Smooth muscle cell (in vitro differentiated cells): ENCODE measurements around the gene TEX53. TPM values are rescaled to one million over a fixed set of nuclear protein-coding genes. Genes with fewer than 3 reads are reported as not detected.

ENCODE experiments used
- DNase-seq: peaks from one replicate; lab custom pipeline; 2025; ENCODE audit not compliant: unreplicated experiment; lab: John Stamatoyannopoulos, UW
- H2AFZ ChIP-seq: fragments of 200-600 bp; sonication (generic); 2 replicates; pipeline ENCODE4 v1.6.0; 2016; ENCODE audit warnings: antibody characterized with exemption, low read depth, mild to moderate bottlenecking
- H3F3A ChIP-seq: fragments of 200-600 bp; sonication (generic); 2 replicates; pipeline ENCODE4 v1.6.0; 2017; ENCODE audit warnings: antibody characterized with exemption, low read depth
- H3K27ac ChIP-seq: fragments of 200-600 bp; sonication (generic); 2 replicates; pipeline ENCODE4 v1.5.1; 2016; ENCODE audit warnings: low read depth, mild to moderate bottlenecking
- H3K27me3 ChIP-seq: fragments of 200-600 bp; sonication (generic); 2 replicates; pipeline ENCODE4 v1.6.1; 2016; ENCODE audit warnings: low read depth, mild to moderate bottlenecking
- H3K36me3 ChIP-seq: fragments of 200-600 bp; sonication (generic); 2 replicates; pipeline ENCODE4 v1.5.1; 2016; ENCODE audit warnings: low read depth
- H3K4me1 ChIP-seq: fragments of 200-600 bp; sonication (generic); 2 replicates; pipeline ENCODE4 v1.5.1; 2016; ENCODE audit warnings: low read depth
- H3K4me2 ChIP-seq: fragments of 200-600 bp; sonication (generic); 2 replicates; pipeline ENCODE4 v1.6.0; 2016; ENCODE audit warnings: mild to moderate bottlenecking
- H3K4me3 ChIP-seq: fragments of 200-600 bp; sonication (generic); 2 replicates; pipeline ENCODE4 v1.5.1; 2016; ENCODE audit warnings: mild to moderate bottlenecking
- H3K79me2 ChIP-seq: fragments of 200-600 bp; sonication (generic); 2 replicates; pipeline ENCODE4 v1.6.0; 2016; ENCODE audit warnings: low read depth, mild to moderate bottlenecking
- H3K9ac ChIP-seq: fragments of 200-600 bp; sonication (generic); 2 replicates; pipeline ENCODE4 v1.6.0; 2016; ENCODE audit warnings: low read depth
- H3K9me3 ChIP-seq: fragments of 200-600 bp; sonication (generic); replicated peaks from 2 replicates; pipeline ENCODE4 v1.5.1; 2016; ENCODE audit warnings: low read depth
- H4K20me1 ChIP-seq: fragments of 200-600 bp; sonication (generic); 2 replicates; pipeline ENCODE4 v1.6.0; 2016; ENCODE audit warnings: low read depth
- CTCF ChIP-seq: fragments of 200-600 bp; sonication (generic); IDR thresholded peaks from 2 replicates; pipeline ENCODE4 v1.5.1; 2017; ENCODE audit warnings: borderline replicate concordance, mild to moderate bottlenecking, antibody characterized with exemption; ENCODE audit not compliant: insufficient read depth, poor library complexity, severe bottlenecking
- WGBS: methylation state at CpG from one replicate; pipeline ENCODE4 v1.1.7; 2016; ENCODE audit warnings: low lambda C conversion rate; 5-methylcytosine and 5-hydroxymethylcytosine counted together
- polyA plus RNA-seq: library from polyadenylated mRNA; unstranded; fragments of >200 nt; fragmentation: Nextera tagmentation; extraction: Ambion mirVana; gene quantifications from 2 replicates; pipeline ENCODE4 v1.2.1, GENCODE V29; 2016
- total RNA-seq: library from RNA; depleted of rRNA; stranded (reverse); fragments of >200 nt; gene quantifications from 2 replicates; pipeline ENCODE4 v1.2.3, GENCODE V29; 2014

The TEX53 gene
- total and polyA plus RNA-seq, 2 experiments from 2014 or later, result not detected

- WGBS, result 94% methylated on average over 4 of the region's 4 CpGs
- H3K36me3 ChIP-seq, result no peaks in the 10 kb centered on the region
- H3K9me3 ChIP-seq, result no peaks in the 10 kb centered on the region
- no peak overlapping the region for H3K4me2 ChIP-seq
- no peak overlapping the region for H2AFZ ChIP-seq
- no peak for DNase-seq
- peaks cover 6% of the 10 kb centered on the region for H3F3A ChIP-seq
- H3K27me3 ChIP-seq, result no peaks in the 10 kb centered on the region
- H3K9ac ChIP-seq, result no peak overlapping the region
- no peaks in the 10 kb centered on the region for H3K4me1 ChIP-seq
- peaks cover 54% of the 10 kb centered on the region for H3K79me2 ChIP-seq
- no peak overlapping the region for H3K4me3 ChIP-seq
- no peak overlapping the region for H3K27ac ChIP-seq
- TF ChIP-seq CTCF, result no peak
- no peaks in the 10 kb centered on the region for H4K20me1 ChIP-seq
Observed at GRCh38 chr9:114616684-114617520, 40.7 kb downstream of the TEX53 start.

- Histone ChIP-seq H3K27ac (no peak overlapping the region), H3F3A (peaks cover 3% of the 10 kb centered on the region), H4K20me1 (no peaks in the 10 kb centered on the region), H3K36me3 (no peaks in the 10 kb centered on the region), H2AFZ (no peak overlapping the region), H3K79me2 (peaks cover 54% of the 10 kb centered on the region), H3K4me1 (no peaks in the 10 kb centered on the region), H3K4me2 (no peak overlapping the region), H3K4me3 (no peak overlapping the region), H3K27me3 (no peaks in the 10 kb centered on the region), H3K9me3 (no peaks in the 10 kb centered on the region), H3K9ac (no peak overlapping the region)
- no peak for DNase-seq
- WGBS, result 94% methylated on average over 3 of the region's 3 CpGs
- no peak for TF ChIP-seq CTCF
Observed at GRCh38 chr9:114614373-114614772, 43.2 kb downstream of the TEX53 start.

- Histone ChIP-seq H3K4me3 (no peak overlapping the region), H3K79me2 (peaks cover 54% of the 10 kb centered on the region), H4K20me1 (no peaks in the 10 kb centered on the region), H3K27ac (no peak overlapping the region), H2AFZ (no peak overlapping the region), H3K4me1 (no peaks in the 10 kb centered on the region), H3K9ac (no peak overlapping the region), H3K27me3 (no peaks in the 10 kb centered on the region), H3K36me3 (no peaks in the 10 kb centered on the region), H3K9me3 (no peaks in the 10 kb centered on the region), H3F3A (peaks cover 3% of the 10 kb centered on the region), H3K4me2 (no peak overlapping the region)
- WGBS, result 83% methylated on average over 3 of the region's 3 CpGs
- no peak for DNase-seq
- no peak for TF ChIP-seq CTCF
Observed at GRCh38 chr9:114613919-114614318, 43.7 kb downstream of the TEX53 start.

- H3K4me2 ChIP-seq, result peak overlapping the region; percentile 99
- H3K36me3 ChIP-seq, result no peaks in the 10 kb centered on the region
- H3K9ac ChIP-seq, result no peak overlapping the region
- H3K9me3 ChIP-seq, result no peaks in the 10 kb centered on the region
- WGBS, result 80% methylated on average over 7 of the region's 7 CpGs
- no peak overlapping the region for H2AFZ ChIP-seq
- no peak for DNase-seq
- H3K4me1 ChIP-seq, result no peaks in the 10 kb centered on the region
- H3K79me2 ChIP-seq, result peaks cover 50% of the 10 kb centered on the region
- H3K27ac ChIP-seq, result peak overlapping the region; percentile 61
- H4K20me1 ChIP-seq, result no peaks in the 10 kb centered on the region
- H3K4me3 ChIP-seq, result no peak overlapping the region
- peaks cover 3% of the 10 kb centered on the region for H3F3A ChIP-seq
- no peak for TF ChIP-seq CTCF
- no peaks in the 10 kb centered on the region for H3K27me3 ChIP-seq
Observed at GRCh38 chr9:114613087-114613486, 44.5 kb downstream of the TEX53 start.
